ENCODE results near the gene TCN2. TPM values are rescaled to one million over a fixed set of nuclear protein-coding genes. Genes with fewer than 3 reads are reported as not detected.
"Not testable (repeated sequence)": the region's sequence is repeated elsewhere in the genome, so short reads cannot be mapped to it uniquely, and the experiment has no call there.

Gene TCN2
- total RNA-seq, 4 donors from 2014 or later = 17.3 to 248 (median 186) TPM

GRCh38 chr22:30626413-30626812, 19.4 kb downstream of the TCN2 start:
- Histone ChIP-seq H3K4me3 (no peak overlapping the region), H3K9me3 (no peaks in the 10 kb centered on the region), H3K36me3 (peaks cover 0 to 16% (median 0%) of the 10 kb centered on the region in 3 donors), H3K27ac (no peak overlapping the region), H3K27me3 (no peaks in the 10 kb centered on the region), H3K4me1 (no peaks in the 10 kb centered on the region)
- DNase-seq = no peak
- no peak for TF ChIP-seq POLR2A (IDR thresholded peaks at IDR 0.05)
- no peak for TF ChIP-seq CTCF (IDR thresholded peaks at IDR 0.05)

- H3K27me3 ChIP-seq = no peaks in the 10 kb centered on the region
- H3K36me3 ChIP-seq = peaks cover 0 to 13% (median 0%) of the 10 kb centered on the region in 3 donors
- no peak overlapping the region for H3K4me3 ChIP-seq
- DNase-seq = no peak
- TF ChIP-seq CTCF (IDR thresholded peaks at IDR 0.05) (no peak), POLR2A (IDR thresholded peaks at IDR 0.05) (no peak)
- H3K9me3 ChIP-seq = no peaks in the 10 kb centered on the region
- no peak overlapping the region for H3K27ac ChIP-seq
- H3K4me1 ChIP-seq = no peaks in the 10 kb centered on the region
These were observed 20.5 kb downstream of the TCN2 start for GRCh38 chr22:30627471-30627870.

- Histone ChIP-seq H3K4me3 (no peak overlapping the region), H3K27me3 (no peaks in the 10 kb centered on the region), H3K9me3 (no peaks in the 10 kb centered on the region), H3K36me3 (peaks cover 0 to 9% (median 0%) of the 10 kb centered on the region in 3 donors), H3K4me1 (no peaks in the 10 kb centered on the region), H3K27ac (no peak overlapping the region)
- no peak for DNase-seq
- TF ChIP-seq CTCF (IDR thresholded peaks at IDR 0.05) = no peak
These were observed 21.5 kb downstream of the TCN2 start for GRCh38 chr22:30628491-30628890.

- not testable (repeated sequence) for H3K4me3 ChIP-seq, H3K27ac ChIP-seq, DNase-seq, H3K9me3 ChIP-seq, H3K36me3 ChIP-seq, H3K27me3 ChIP-seq
- peaks cover 0 to 17% (median 9%) of the 10 kb centered on the region in 4 donors for H3K4me1 ChIP-seq
These were observed 24.5 kb downstream of the TCN2 start for GRCh38 chr22:30631469-30631868.

GRCh38 chr22:30634471-30635233, 27.7 kb downstream of the TCN2 start:
- Histone ChIP-seq H3K27ac (peak overlapping the region; percentile 89 to 95 (median 90)), H3K4me1 (peaks cover 3 to 28% (median 16%) of the 10 kb centered on the region in 4 donors), H3K27me3 (no peaks in the 10 kb centered on the region), H3K36me3 (no peaks in the 10 kb centered on the region), H3K9me3 (no peaks in the 10 kb centered on the region), H3K4me3 (peak overlapping the region; percentile 49 to 78 (median 64))
- TF ChIP-seq POLR2A (IDR thresholded peaks at IDR 0.05) = no peak
- peak; percentile 93 to 99 (median 96) for TF ChIP-seq CTCF (IDR thresholded peaks at IDR 0.05)
- DNase-seq = peak; percentile 85 to 96 (median 92)

All from Peyer's patch (tissue), 4 donors.